Keratinocyte (primary cell): ENCODE data around the gene CDS1. TPM values are rescaled to one million over a fixed set of nuclear protein-coding genes. Genes with fewer than 3 reads are reported as not detected.
"Not testable (repeated sequence)": the region's sequence is repeated elsewhere in the genome, so short reads cannot be mapped to it uniquely, and the experiment has no call there.

Experiments used
- DNase-seq: peaks from one replicate; pipeline ENCODE4 v3.0.0-alpha.2; 2011; ENCODE audit warnings: low read depth, missing footprints, low spot score
- FAIRE-seq: peaks from 2 replicates; lab custom pipeline; 2011; peaks lifted over from hg19 to GRCh38; lab: Jason Lieb, UNC
- H2AFZ ChIP-seq: 2 replicates; pipeline ENCODE4 v1.6.0; 2012; ENCODE audit warnings: low read length, control low read depth, inconsistent platforms; ENCODE audit not compliant: control insufficient read depth
- H3K27ac ChIP-seq: 2 replicates; pipeline ENCODE4 v1.5.1; 2011; ENCODE audit warnings: low read length; ENCODE audit not compliant: control insufficient read depth, insufficient read depth
- H3K27me3 ChIP-seq: 3 replicates; pipeline ENCODE4 v1.6.0; 2011; ENCODE audit warnings: low read length; ENCODE audit not compliant: control insufficient read depth, insufficient read depth; ENCODE audit errors: extremely low read depth
- H3K36me3 ChIP-seq, 2 experiments: 2 replicates in 1 of 2; 3 replicates in 1 of 2; pipeline ENCODE4 v1.5.1; 2011; ENCODE audit warnings: low read length in 2 of 2, mild to moderate bottlenecking in 1 of 2; ENCODE audit not compliant: control insufficient read depth in 2 of 2, insufficient read depth in 2 of 2; ENCODE audit errors: extremely low read depth in 1 of 2
- H3K4me1 ChIP-seq: 3 replicates; pipeline ENCODE4 v1.5.1; 2011; ENCODE audit warnings: low read length; ENCODE audit not compliant: control insufficient read depth, insufficient read depth; ENCODE audit errors: extremely low read depth
- H3K4me2 ChIP-seq: 3 replicates; pipeline ENCODE4 v1.6.0; 2011; ENCODE audit warnings: low read depth, low read length; ENCODE audit not compliant: control insufficient read depth, insufficient read depth; ENCODE audit errors: extremely low read depth
- H3K4me3 ChIP-seq, 3 experiments: fragments of 200-600 bp in 1 of 3; sonication (generic) in 1 of 3; 2 replicates in 2 of 3; 3 replicates in 1 of 3; pipeline ENCODE4 v1.5.1; 2011 to 2016; ENCODE audit warnings: low read length in 3 of 3, mild to moderate bottlenecking in 3 of 3, control low read depth in 2 of 3, inconsistent platforms in 1 of 3, low read depth in 1 of 3, mixed read lengths in 1 of 3, mixed run types in 1 of 3, moderate library complexity in 1 of 3; ENCODE audit not compliant: control insufficient read depth in 2 of 3, insufficient read depth in 2 of 3; ENCODE audit errors: extremely low read depth in 1 of 3
- H3K79me2 ChIP-seq: 2 replicates; pipeline ENCODE4 v1.6.0; 2012; ENCODE audit warnings: low read length; ENCODE audit not compliant: control insufficient read depth, insufficient read depth
- H3K9ac ChIP-seq: 3 replicates; pipeline ENCODE4 v1.6.0; 2011; ENCODE audit warnings: low read length; ENCODE audit not compliant: control insufficient read depth, insufficient read depth; ENCODE audit errors: extremely low read depth
- H3K9me1 ChIP-seq: 3 replicates; pipeline ENCODE4 v1.6.0; 2011; ENCODE audit warnings: low read length; ENCODE audit not compliant: control insufficient read depth, insufficient read depth; ENCODE audit errors: extremely low read depth
- H3K9me3 ChIP-seq: 2 replicates; pipeline ENCODE4 v1.5.1; 2012; ENCODE audit warnings: low read depth, low read length; ENCODE audit not compliant: control insufficient read depth
- H4K20me1 ChIP-seq: 3 replicates; pipeline ENCODE4 v1.6.0; 2011; ENCODE audit warnings: low read length; ENCODE audit not compliant: control insufficient read depth, insufficient read depth; ENCODE audit errors: extremely low read depth
- EZH2 ChIP-seq: IDR thresholded peaks from one replicate; pipeline ENCODE4 v1.6.1; 2012; ENCODE audit warnings: inconsistent platforms, mild to moderate bottlenecking, low read length, moderate library complexity
- dilution Hi-C: fragments of 300-500 bp; cut with MboI; formaldehyde crosslinking; loops from one replicate; pipeline ENCODE4 v1.7.0; 2020; ENCODE audit warnings: low sequenced_read_pairs; ENCODE audit not compliant: extremely low pct_ligation_motif_present
- polyA plus RNA-seq, 5 experiments: library from polyadenylated mRNA; depleted of rRNA in 3 of 5; stranded (reverse) in 3 of 5; stranded (forward) in 1 of 5; unstranded in 1 of 5; fragments of >200 nt; gene quantifications; 1 replicate in 1 of 5; 2 replicates in 3 of 5; 3 replicates in 1 of 5; pipeline versions ENCODE4 v1.2.1 to v1.2.3, GENCODE V29; 2011 to 2012; ENCODE audit warnings: missing spikeins in 2 of 5, low read depth in 1 of 5, low replicate concordance in 1 of 5
- TF ChIP-seq, protein P1 (sequence below), 3 experiments: IDR thresholded peaks in 1 of 3; conservative IDR thresholded peaks in 1 of 3; optimal IDR thresholded peaks in 1 of 3; 2 replicates in 2 of 3; 3 replicates in 1 of 3; pipeline versions ENCODE3 to v1.5.1; 2011; ENCODE audit warnings: low read length in 3 of 3, mild to moderate bottlenecking in 3 of 3, moderate library complexity in 2 of 3, control low read depth in 1 of 3, inconsistent platforms in 1 of 3; ENCODE audit not compliant: insufficient read depth in 2 of 3; ENCODE audit errors: extremely low read depth in 1 of 3

The CDS1 gene
- polyA plus RNA-seq, 1 donor (not counting 4 experiments of a cell fraction or from before 2014, with no cell fraction given): 21.7 TPM

GRCh38 chr4:84545093-84545492 is 37.8 kb upstream of the CDS1 start:
- Histone ChIP-seq H3K36me3 (no peaks in the 10 kb centered on the region), H3K9ac (no peak overlapping the region), H3K27me3 (no peaks in the 10 kb centered on the region), H3K9me3 (no peaks in the 10 kb centered on the region), H3K4me1 (no peaks in the 10 kb centered on the region), H3K79me2 (no peaks in the 10 kb centered on the region), H3K9me1 (no peaks in the 10 kb centered on the region), H4K20me1 (no peaks in the 10 kb centered on the region), H3K4me2 (no peak overlapping the region), H3K27ac (no peak overlapping the region), H2AFZ (no peak overlapping the region), H3K4me3 (no peak overlapping the region)
- TF ChIP-seq, protein P1, sequence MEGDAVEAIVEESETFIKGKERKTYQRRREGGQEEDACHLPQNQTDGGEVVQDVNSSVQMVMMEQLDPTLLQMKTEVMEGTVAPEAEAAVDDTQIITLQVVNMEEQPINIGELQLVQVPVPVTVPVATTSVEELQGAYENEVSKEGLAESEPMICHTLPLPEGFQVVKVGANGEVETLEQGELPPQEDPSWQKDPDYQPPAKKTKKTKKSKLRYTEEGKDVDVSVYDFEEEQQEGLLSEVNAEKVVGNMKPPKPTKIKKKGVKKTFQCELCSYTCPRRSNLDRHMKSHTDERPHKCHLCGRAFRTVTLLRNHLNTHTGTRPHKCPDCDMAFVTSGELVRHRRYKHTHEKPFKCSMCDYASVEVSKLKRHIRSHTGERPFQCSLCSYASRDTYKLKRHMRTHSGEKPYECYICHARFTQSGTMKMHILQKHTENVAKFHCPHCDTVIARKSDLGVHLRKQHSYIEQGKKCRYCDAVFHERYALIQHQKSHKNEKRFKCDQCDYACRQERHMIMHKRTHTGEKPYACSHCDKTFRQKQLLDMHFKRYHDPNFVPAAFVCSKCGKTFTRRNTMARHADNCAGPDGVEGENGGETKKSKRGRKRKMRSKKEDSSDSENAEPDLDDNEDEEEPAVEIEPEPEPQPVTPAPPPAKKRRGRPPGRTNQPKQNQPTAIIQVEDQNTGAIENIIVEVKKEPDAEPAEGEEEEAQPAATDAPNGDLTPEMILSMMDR (optimal IDR thresholded peaks at IDR 0.05 in 1 of 3, IDR thresholded peaks at IDR 0.05 in 1 of 3, conservative IDR thresholded peaks at IDR 0.05 in 1 of 3; ENCODE audit: extremely low read depth in 1 of 3, insufficient read depth in 2 of 3, low read length in 3 of 3): no peak
- TF ChIP-seq EZH2: no peak
- no peak for DNase-seq
- no peak for FAIRE-seq
- dilution Hi-C loops: no loop called here

DNA sequence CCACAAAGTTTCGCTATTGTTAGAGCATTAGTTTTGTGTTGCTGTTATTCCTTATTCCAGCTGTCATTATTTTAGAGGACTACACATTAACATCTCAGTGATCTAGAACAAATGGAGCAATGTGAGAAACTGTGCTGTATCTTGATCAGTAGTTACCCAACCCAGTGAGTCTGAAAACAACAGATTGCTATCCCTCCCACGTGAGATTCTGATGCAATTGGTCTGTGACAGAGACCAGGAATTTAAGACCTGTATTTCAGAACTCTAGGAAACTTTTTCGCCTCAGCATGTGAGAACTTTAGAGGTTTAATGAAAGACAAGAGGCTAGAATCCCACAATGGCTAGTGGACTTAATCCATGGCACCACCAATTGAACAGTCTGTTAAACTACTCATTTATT is 35.7 kb upstream of the CDS1 start:
- H3K4me2 ChIP-seq: no peak overlapping the region
- no peak for DNase-seq
- H3K9me3 ChIP-seq: no peaks in the 10 kb centered on the region
- H3K27ac ChIP-seq: no peak overlapping the region
- no peak overlapping the region for H2AFZ ChIP-seq
- H3K36me3 ChIP-seq: no peaks in the 10 kb centered on the region
- no peak overlapping the region for H3K4me3 ChIP-seq
- H3K79me2 ChIP-seq: no peaks in the 10 kb centered on the region
- dilution Hi-C loops: no loop called here
- no peaks in the 10 kb centered on the region for H3K4me1 ChIP-seq
- TF ChIP-seq, protein P1 (optimal IDR thresholded peaks at IDR 0.05 in 1 of 3, IDR thresholded peaks at IDR 0.05 in 1 of 3, conservative IDR thresholded peaks at IDR 0.05 in 1 of 3; ENCODE audit: extremely low read depth in 1 of 3, insufficient read depth in 2 of 3, low read length in 3 of 3): no peak
- no peak for TF ChIP-seq EZH2
- no peaks in the 10 kb centered on the region for H3K27me3 ChIP-seq
- no peaks in the 10 kb centered on the region for H4K20me1 ChIP-seq
- no peak for FAIRE-seq
- H3K9me1 ChIP-seq: no peaks in the 10 kb centered on the region
- H3K9ac ChIP-seq: no peak overlapping the region

- dilution Hi-C loops, H3K4me2 ChIP-seq, H3K36me3 ChIP-seq, H3K27ac ChIP-seq, H3K9me1 ChIP-seq, H3K9ac ChIP-seq, H3K4me3 ChIP-seq, DNase-seq, H3K27me3 ChIP-seq, FAIRE-seq, H3K79me2 ChIP-seq, H2AFZ ChIP-seq, H3K4me1 ChIP-seq, H3K9me3 ChIP-seq, H4K20me1 ChIP-seq: not testable (repeated sequence)
Observed at GRCh38 chr4:84549191-84549590, 33.7 kb upstream of the CDS1 start.
